Mucosa of gallbladder (tissue), 1 donor: ENCODE results near the gene SMIM29. TPM values are rescaled to one million over a fixed set of nuclear protein-coding genes. Genes with fewer than 3 reads are reported as not detected.
"Not testable (repeated sequence)": the region's sequence is repeated elsewhere in the genome, so short reads cannot be mapped to it uniquely, and the experiment has no call there.

Experiments used
- DNase-seq: peaks from one replicate; pipeline ENCODE4 v3.0.0-alpha.2; 2020; ENCODE audit warnings: low spot score
- total RNA-seq: library from RNA; stranded (reverse); gene quantifications from one replicate; pipeline ENCODE4 v1.2.1, GENCODE V29; 2021
- donor health status: DM: no; HTN: no; CAD: no.

The SMIM29 gene
- total RNA-seq, 1 donor from 2014 or later = 28.9 TPM

DNA sequence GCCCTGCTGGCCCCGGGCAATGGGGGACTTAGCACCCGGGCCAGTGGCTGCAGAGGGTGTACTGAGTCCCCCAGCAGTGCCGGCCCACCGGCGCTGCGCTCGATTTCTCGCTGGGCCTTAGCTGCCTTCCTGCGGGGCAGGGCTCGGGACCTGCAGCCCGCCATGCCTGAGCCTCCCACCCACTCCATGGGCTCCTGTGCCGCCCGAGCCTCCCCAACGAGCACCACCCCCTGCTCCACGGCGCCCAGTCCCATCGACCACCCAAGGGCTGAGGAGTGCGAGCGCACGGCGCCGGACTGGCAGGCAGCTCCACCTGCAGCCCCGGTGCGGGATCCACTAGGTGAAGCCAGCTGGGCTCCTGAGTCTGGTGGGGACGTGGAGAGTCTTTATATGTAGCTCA, 20.3 kb upstream of the SMIM29 start:
- DNase-seq = not testable (repeated sequence)

DNA sequence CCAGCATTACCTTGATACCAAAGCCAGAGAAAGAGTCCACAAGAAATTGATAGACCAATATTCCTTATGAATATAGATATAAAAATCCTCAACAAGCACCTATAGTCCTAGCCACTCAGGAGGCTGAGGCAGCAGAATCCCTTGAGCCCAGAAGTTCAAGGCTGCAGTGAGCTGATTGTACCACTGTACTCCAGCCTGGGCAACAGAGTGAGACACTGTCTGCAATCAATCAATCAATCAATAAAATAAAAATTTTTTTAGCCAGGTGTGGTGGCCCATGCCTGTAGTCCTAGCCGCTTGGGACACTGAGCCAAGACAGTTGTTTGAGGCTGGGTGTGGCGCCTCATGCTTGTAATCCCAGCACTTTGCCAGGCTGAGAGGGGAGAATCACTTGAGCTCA, 18.9 kb upstream of the SMIM29 start:
- DNase-seq = no peak

DNA sequence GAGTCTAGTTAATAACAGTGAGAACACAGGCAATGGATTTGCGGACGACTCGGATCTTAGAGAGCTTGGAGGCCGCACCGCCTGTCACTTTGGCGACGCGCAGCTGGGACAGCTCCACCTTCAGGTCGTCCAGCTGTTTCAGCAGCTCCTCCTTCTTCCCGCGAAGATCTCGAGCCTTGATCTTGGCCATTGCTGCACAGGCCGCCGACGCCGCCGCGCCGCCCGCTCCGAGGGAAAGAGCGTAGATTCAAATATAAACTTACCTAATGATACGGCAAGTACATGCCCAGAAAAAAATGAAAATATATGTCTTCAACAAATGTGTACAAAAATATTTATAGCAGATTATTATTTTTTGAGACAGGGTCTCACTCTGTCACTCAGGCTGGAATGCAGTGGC, 14.7 kb upstream of the SMIM29 start:
- not testable (repeated sequence) for DNase-seq

DNA sequence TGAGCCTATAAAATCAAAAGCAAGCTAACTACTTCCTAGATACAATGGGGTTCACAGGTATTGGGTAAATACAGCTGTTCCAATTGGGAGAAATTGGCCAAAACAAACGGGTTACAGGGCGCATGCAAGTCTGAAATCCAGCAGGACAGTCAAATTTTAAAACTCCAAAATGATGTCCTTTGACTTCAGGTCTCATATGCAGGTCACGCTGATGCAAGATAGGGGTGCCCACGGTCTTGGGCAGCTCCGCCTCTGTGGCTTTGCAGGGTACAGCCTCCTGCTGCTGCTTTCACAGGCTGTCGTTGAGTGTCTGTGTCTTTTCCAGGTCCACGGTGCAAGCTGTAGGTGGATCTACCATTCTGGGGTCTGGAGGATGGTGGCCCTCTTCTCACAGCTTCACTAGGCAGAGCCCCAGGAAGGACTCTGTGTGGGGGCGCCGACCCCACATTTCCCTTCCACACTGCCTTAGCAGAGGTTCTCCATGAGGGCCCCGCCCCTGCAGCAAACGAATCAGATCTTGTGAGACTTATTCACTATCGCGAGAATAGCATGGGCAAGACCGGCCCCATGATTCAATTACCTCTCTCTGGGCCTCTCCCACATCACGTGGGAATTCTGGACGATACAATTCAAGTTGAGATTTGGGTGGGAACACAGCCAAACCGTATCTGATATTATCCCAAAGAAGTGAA, 11.9 kb upstream of the SMIM29 start:
- DNase-seq = no peak

DNA sequence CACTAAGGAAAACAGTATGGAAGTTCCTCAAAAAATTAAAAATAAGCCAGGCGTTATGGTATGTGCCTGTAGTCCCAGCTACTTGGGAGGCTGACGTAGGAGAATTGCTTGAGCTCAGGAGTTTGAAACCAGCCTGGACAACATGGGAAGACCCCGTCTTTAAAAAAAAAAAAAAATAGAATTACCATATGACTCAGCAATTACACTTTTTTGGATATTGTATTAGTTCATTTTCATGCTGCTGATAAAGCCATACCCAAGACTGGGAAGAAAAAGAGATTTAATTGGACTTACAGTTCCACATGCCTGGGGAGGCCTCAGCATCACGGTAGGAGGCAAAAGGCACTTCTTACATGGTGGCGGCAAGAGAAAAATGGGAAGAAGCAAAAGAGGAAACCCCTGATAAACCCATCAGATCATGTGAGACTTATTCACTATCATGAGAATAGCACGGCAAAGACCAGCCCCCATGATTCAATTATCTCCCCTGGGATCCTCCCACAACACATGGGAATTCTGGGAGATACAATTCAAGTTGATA, 10.8 kb upstream of the SMIM29 start:
- DNase-seq = no peak

DNA sequence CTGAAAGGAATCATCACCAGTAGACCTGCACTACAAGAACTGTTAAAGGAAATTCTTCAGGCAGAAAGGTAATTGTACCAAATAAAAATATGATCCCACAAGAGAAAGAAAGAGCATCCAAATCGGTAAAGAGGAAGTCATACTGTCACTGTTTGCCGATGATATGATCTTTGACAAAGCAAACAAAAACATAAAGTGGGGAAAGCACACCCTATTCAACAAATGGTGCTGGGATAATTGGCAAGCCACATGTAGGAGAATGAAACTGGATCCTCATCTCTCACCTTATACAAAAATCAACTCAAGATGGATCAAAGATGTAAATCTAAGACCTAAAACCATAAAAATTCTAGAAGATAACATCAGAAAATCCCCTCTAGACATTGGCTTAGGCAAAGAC, 3.6 kb upstream of the SMIM29 start:
- DNase-seq = not testable (repeated sequence)

DNA sequence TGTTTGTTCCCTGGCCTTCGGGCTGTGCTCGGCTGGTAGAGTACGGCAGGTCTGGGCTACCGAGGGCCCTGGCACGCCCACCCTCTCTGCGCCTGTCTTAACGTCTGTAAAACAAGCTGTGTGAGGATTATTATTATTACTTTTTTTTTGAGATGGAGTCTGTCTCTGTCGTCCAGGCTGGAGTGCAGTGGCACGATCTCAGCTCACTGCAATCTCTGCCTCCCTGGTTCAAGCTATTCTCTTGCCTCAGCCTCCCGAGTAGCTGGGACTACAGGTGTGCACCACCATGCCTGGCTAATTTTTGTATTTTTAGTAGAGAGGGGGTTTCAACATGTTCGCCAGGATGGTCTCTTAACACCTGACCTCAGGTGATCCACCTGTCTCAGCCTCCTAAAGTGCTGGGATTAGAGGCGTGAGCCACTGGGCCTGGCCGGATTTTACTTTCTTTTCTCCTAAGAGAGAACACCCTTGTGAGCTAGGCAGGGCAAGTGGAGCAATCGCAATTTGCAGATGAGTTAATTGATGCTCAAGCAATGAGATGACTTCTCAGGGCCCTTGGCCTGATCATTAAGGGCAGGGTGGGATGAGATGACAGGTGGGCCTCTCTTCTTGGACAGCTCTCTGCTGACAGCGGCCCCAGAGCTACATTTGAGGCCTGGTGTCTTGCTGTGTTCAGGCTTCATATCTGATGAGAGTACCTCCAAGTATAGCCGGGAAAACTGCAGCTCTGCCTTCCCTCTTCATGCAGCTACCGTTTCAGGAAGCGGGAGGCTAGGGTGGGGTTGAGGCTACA, 859 bp upstream of the SMIM29 start:
- no peak for DNase-seq

DNA sequence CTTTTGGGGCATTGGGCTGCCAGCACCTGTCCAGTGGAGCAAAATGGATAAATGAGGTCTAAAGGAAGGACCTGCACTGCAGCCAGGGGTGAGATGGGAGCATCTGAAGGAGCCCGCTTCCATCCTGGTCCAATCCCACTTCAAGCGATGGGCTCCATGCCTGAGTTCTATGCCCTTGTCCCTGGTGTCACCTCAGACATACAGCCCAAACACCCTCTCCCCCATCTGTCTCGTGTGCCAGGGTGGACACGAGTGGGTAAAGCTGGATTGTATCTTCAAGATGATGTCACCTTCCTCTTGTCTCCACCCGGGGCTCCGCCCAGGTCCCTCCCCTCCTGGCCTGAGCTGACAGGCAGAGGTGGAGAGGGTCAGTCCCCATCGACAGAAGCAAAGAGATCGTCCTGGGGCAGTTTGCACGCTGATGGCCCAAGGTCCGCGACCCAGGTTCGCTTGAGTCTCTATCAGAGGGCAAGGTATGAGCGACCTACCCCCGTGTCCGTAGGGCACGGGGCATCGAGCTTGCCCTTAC, 544 bp downstream of the SMIM29 start:
- no peak for DNase-seq

DNA sequence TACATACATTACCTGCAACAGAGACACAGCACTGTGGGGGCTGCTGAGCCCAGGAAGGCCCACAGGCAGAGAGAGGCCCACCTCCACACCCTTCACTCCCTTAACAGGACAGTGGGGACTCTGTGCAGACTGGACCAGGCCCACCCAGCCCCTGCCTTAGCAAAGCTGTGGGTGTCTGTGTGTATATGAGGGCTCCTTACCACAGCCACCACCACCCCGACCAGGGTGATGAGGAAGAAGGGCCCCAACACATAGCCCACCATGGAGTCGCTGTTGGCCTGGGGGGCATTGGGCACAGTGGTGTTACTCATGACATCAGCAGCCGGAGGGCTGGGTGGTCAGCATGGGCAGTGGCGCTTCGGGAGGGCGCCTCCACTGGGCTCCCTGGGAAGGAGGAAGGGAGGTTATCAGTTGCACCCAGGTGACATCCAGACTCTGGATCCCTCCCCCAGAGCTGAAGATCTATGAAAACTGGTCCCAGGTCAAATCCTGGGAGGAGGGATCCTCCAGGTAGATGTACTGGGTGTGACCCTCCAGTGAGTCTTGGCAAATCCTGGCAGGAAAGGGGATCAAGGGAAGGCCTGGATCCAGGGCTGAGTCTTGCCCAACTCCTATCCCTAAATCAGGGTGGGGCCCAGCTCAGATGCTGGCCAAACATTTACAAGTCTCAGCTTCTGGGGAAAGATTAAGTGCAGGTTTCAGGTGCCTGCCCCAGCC, 1.2 kb downstream of the SMIM29 start:
- no peak for DNase-seq

DNA sequence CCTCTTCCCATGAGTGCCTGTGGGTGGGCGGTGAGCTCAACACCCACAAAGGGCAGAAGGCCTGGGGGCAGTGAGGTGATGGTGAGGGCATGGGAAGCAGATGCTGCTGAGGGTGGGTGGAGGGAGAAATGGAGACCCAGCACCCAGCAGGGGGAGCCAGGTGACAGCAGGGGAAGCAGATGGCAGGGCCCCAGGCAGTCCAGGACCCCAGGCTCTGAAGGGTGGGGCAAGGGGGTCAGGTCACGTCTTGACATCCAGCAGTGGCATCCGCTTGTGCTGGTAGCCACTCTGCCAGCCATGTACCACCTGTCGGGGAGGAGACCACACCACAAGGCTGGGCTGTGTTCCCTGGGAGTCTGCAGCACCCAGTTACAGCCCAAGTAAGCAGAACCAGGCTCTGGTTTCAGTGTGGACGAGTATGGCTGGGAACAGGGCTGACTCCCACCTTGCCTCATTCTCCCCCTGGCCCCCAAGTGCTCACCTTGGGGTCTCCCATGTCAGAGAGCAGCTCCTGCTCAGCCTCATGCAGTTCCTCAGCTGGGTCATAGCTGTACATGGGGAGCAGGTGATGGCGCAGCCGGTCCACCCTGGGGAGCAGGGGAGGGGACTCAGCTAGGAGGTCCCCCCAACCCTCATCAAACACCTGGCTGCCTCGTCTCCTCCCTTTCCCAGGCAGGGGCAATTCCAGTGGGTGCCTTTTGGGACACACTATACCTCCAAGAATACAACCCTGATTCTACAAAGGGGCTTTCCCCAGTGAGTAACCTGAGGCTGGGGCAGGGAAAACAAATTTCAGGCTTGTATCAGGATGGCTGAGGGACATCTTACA, 2.0 kb downstream of the SMIM29 start:
- no peak for DNase-seq

DNA sequence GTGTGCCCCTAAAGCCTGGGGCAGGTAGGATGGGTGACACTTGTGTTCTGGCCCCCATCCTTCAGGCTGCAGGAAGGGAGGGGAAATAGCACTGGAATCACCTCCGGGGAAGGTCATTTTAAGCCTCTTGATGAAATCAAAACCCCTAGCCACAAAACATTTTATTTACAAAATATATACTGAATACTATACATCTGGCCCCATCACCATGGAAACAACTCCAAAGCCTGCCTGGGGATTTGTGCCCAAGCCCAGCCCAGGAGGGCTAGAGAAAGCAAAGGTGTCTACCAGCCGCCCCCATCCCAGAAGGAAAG, 2.6 kb downstream of the SMIM29 start:
- no peak for DNase-seq

DNA sequence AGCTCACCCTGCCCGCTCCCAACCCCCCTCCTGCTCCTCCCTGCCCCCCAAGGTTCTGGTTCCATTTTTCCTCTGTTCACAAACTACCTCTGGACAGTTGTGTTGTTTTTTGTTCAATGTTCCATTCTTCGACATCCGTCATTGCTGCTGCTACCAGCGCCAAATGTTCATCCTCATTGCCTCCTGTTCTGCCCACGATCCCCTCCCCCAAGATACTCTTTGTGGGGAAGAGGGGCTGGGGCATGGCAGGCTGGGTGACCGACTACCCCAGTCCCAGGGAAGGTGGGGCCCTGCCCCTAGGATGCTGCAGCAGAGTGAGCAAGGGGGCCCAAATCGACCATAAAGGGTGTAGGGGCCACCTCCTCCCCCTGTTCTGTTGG, 3.1 kb downstream of the SMIM29 start:
- DNase-seq = not testable (repeated sequence)

DNA sequence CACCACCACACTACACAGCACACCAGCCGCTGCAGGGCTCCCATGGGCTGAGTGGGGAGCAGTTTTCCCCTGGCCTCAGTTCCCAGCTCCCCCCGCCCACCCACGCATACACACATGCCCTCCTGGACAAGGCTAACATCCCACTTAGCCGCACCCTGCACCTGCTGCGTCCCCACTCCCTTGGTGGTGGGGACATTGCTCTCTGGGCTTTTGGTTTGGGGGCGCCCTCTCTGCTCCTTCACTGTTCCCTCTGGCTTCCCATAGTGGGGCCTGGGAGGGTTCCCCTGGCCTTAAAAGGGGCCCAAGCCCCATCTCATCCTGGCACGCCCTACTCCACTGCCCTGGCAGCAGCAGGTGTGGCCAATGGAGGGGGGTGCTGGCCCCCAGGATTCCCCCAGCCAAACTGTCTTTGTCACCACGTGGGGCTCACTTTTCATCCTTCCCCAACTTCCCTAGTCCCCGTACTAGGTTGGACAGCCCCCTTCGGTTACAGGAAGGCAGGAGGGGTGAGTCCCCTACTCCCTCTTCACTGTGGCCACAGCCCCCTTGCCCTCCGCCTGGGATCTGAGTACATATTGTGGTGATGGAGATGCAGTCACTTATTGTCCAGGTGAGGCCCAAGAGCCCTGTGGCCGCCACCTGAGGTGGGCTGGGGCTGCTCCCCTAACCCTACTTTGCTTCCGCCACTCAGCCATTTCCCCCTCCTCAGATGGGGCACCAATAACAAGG, 3.6 kb downstream of the SMIM29 start:
- not testable (repeated sequence) for DNase-seq

DNA sequence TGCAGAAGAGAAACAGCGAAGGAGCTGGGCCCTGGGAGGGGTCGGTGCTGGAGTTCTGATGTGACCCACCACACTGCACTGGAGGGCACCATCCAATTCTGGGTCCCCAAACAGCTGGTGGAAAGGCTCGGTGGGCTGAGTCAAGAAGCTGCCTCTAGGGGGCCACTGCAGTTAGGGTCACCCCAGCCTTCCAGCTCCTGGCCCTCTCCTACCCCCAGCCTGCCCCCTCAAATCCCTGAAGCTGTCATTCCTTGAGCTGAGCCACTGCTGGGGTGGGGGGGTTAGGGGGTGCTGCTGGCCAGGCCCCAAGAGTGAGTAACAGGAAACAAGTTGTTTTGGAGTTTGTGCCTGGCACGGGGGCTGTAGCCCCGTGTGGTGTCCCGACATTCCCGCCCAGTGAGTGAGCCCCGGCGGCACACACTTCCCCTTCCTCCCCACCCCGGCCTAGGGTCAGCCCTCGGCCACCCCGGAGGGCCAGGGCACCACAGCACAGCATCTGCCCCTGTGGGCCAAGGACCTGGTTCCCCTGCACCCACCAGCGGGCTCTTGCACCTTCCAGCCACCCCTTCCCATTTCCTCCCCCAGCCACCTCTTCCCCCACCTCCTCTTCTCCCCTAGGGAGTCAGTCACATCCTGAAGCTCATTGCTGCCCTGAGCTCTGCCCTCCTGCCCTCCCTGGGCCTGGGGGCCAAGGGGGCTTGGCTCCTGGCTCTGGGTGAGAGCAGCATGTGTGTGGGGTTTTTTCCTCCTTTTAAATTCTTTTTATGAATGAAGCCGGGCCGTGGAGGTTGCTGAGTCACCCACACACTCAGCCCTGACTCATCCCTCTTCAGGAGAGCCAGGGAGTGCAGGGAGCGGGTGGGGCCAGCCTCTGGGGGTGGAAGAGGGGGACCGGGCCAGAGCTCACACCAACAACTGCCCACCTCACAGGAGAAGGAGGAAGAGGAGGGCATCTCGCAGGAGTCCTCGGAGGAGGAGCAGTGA, 4.6 kb downstream of the SMIM29 start:
- no peak for DNase-seq

DNA sequence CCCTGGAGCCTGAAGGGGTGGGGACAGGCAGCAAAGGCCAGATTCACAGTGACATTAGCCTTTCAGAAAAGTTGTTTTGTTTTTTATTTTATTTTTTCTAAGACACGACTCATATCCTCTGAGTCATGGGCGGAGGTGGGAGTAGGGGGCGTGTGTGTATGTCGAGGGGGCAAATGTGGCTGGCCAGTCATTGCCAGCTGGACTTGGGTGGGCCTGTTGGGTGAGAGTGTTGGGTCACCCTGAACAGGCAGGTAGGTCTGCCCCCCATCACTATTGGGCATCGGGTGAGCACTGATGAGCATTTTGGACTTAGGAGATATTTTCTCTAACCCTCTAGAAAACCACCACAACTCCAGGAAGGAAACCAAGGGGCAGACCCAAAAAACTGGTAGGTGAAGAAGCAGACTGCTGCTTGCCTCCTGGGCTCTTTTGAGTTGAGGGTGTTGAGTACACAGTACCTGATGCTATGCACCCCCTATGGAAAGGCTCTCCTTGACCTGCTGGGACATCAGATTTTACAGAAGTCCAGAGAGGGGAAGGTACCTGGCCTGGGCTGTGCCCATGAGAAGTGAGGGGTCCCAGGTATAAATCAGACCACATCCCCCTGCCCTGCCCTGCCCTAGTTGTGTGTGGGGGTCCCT, 5.6 kb downstream of the SMIM29 start:
- DNase-seq = no peak

DNA sequence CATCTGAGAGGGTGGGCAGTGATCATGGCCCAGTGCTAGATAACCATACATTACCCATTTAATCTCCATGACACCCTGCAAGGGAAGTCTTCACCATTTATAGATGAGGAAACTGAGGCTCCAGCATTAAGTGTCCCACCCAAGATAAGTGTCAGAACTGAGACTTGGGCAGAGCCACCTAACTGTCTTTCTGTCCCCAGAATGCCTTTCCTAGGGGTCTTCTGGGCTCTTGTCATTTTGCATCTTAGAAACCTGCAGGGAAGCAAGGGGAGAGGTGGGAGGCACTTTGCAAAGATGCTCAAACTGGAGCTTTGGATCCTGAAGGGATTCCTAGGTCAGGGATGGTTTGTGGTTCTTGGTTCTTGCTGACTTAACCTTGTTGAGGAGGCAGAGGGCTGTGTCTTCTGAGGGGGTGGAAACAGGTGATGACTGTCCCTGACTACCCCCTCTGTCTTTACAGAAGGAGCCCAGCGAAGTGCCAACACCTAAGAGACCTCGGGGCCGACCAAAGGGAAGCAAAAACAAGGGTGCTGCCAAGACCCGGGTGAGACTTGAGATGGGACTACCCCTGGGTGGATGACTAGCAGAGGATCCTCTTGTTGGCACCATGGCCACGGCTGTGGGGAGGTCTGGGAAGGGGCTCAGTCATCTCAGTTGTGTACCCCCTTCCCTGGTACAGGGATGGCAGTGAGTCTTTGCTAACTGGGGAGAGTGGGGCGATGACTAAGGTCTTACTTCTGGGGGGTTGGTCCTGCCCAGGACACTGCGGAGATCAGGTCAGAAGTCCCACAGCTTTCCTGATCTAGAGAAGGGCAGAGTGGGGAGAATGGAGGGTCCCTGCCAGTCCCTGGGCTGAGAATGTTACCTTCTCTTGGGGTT, 6.3 kb downstream of the SMIM29 start:
- no peak for DNase-seq

DNA sequence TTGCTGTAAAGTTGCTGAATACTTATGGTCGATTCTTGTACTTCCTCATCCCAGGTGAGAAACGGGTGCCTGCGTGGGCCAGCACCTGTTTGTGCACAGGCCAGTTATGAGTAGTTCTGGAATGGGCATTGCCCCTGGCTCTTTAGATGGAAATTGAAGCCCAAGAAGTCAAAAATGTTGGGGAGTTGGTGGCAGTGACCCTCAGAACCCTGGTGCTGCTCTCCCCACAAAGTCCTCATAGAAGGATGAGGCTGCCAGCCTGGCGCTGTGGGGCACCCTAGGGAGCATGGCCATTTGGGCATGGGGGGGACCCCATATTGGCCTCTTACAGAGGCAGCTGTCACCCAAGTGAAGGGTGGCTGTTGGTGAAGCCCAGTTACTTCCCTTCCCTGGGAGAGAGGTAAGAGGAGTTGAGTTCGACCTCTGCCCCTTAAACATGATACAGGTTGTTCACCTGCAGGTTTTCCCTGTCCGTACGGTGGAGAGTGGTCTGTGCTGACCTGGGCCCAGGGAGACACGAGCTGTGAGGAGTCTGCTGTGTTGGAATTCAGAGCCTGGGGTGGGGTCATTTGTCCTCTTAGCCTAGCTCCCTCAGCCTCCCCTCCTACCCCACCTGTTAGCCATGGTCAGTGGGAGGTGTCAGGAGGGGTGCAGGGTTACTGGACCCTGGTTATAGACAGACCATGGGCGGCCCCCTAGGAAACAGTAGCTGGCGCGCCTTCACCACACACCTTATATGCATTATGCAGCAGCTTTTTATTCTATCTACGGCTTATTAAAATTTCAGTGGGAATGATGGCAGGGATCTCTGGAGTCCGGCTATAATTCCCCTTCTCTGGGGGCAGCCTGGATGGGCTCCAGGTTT, 7.2 kb downstream of the SMIM29 start:
- DNase-seq = no peak
